ENCODE results near the gene OR9Q1. TPM values are rescaled to one million over a fixed set of nuclear protein-coding genes. Genes with fewer than 3 reads are reported as not detected.

Gene OR9Q1
- total RNA-seq, 1 experiment from 2014 or later: not detected

DNA sequence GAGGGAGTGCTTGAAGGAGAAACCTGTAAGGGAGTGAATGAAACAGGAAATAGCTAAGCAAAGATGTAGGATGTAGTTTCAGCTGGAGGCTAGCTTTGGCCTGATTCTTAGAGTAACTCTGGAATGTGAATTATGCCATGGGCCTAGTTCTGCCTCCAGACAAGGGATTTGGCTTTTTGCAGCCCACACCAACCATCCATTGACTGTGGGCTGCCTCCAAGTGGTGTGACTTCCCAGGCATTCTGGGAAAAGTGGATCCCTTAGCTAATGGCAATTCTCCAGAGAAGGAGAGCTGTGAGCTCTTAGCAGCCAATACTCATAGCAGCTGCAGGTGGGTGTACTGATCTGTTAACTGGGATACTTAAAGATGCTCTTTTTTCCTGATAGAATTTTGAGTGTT lies 103.7 kb downstream of the OR9Q1 start:
- Histone ChIP-seq H3K4me1 (replicated peaks) (no peaks in the 10 kb centered on the region), H3K4me3 (no peak overlapping the region), H3K36me3 (no peaks in the 10 kb centered on the region), H3K27me3 (replicated peaks) (no peaks in the 10 kb centered on the region; the same call in 1 of the 2 replicates), H3K27ac (no peak overlapping the region), H3K9me3 (replicated peaks) (no peaks in the 10 kb centered on the region)
- DNase-seq (ENCODE audit: low read depth in 1 of 2, low spot score in 2 of 2): no peak

GRCh38 chr11:58133309-58134076 lies 109.8 kb downstream of the OR9Q1 start:
- no peaks in the 10 kb centered on the region for H3K9me3 ChIP-seq (replicated peaks)
- DNase-seq (ENCODE audit: low read depth in 1 of 2, low spot score in 2 of 2): no peak
- H3K36me3 ChIP-seq: no peaks in the 10 kb centered on the region
- no peak overlapping the region for H3K4me3 ChIP-seq
- H3K4me1 ChIP-seq (replicated peaks): no peaks in the 10 kb centered on the region
- H3K27ac ChIP-seq: no peak overlapping the region
- no peaks in the 10 kb centered on the region for H3K27me3 ChIP-seq (replicated peaks)

DNA sequence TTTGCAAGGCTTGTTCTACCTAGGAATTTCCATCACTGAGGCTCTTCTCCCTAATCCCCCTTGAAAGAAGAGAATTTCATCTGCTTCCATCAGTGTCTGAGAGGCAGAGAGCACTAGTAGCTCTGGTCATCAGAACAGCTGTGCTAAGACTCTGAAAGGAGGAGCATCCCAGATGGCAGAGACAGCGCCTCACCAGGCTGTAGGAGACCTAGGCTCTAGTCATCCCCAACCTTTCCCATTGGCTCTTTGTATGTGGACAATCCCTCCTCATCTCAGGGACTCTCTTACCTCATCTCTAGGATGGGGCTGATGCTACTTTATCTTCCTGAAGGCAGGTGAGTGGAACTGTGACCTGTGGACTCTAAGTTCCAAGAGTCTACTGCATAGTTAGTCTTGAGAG lies 110.5 kb downstream of the OR9Q1 start:
- no peaks in the 10 kb centered on the region for H3K27me3 ChIP-seq (replicated peaks)
- H3K36me3 ChIP-seq: no peaks in the 10 kb centered on the region
- DNase-seq (ENCODE audit: low read depth in 1 of 2, low spot score in 2 of 2): no peak
- H3K4me3 ChIP-seq: no peak overlapping the region
- H3K9me3 ChIP-seq (replicated peaks): no peaks in the 10 kb centered on the region
- H3K4me1 ChIP-seq (replicated peaks): no peaks in the 10 kb centered on the region
- no peak overlapping the region for H3K27ac ChIP-seq

DNA sequence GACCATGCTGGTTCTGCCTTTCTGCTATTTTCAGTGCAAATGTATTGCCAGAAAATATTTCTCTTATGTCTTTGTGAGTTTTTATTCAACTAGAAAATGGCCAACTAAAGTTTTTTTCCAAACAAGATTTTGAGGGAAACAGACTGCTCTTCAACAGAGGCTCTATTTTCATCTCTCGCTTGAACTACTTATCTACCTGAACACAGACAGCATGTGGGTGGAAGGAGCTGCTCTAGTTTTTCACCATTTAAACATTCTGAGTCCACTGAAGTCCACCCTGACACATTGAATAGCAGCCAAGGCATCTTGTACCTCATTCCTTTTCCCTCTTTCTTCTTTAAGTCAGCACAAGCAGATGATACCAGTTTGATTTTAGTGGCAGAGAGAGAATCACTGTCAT lies 111.5 kb downstream of the OR9Q1 start:
- H3K27me3 ChIP-seq (replicated peaks): no peaks in the 10 kb centered on the region
- DNase-seq (ENCODE audit: low read depth in 1 of 2, low spot score in 2 of 2): no peak
- H3K4me1 ChIP-seq (replicated peaks): no peaks in the 10 kb centered on the region
- H3K4me3 ChIP-seq: no peak overlapping the region
- H3K36me3 ChIP-seq: no peaks in the 10 kb centered on the region
- no peaks in the 10 kb centered on the region for H3K9me3 ChIP-seq (replicated peaks)
- no peak overlapping the region for H3K27ac ChIP-seq

DNA sequence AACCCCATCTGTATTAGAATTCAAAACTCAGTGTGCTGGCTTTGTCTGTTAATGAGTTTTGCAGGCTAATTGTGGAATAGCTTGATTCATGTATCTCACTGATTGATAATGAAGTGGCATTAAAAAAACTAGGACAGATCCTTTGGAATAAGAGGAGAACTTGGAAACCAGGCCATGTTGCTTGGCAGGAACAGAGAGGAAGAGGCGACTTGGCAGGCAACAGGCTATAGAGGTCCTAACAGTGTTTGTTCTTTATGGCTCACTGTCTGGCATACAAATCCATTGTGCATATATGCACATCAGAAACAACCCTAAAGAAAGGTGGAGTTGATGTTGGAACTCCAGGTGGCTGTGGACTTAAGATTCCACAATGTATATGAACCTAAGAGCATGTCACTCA lies 119.1 kb downstream of the OR9Q1 start:
- Histone ChIP-seq H3K36me3 (no peaks in the 10 kb centered on the region), H3K27me3 (replicated peaks) (no peaks in the 10 kb centered on the region), H3K4me1 (replicated peaks) (no peaks in the 10 kb centered on the region), H3K4me3 (no peak overlapping the region), H3K9me3 (replicated peaks) (no peaks in the 10 kb centered on the region), H3K27ac (no peak overlapping the region)
- no peak for DNase-seq (ENCODE audit: low read depth in 1 of 2, low spot score in 2 of 2)

DNA sequence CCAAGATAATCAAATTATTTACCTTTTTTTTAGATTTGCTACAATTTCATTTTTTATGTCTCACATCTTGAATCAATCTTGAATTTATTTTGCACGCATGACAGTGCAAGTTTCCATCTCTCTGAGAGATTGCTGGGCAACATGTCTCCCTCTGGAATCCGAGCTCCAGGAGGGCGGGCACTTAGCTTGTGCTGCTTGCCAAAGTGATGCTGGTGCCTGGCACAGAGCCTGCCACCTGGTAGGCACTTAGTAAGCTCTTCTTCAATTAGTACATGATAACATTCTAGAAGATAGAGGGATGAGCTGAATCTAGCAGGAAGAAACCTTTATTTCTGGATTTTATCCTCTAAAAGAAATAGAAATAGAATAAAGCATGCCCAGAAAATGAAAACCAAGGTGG lies 129.1 kb downstream of the OR9Q1 start:
- Histone ChIP-seq H3K4me1 (replicated peaks) (no peaks in the 10 kb centered on the region), H3K9me3 (replicated peaks) (no peaks in the 10 kb centered on the region), H3K36me3 (no peaks in the 10 kb centered on the region), H3K27me3 (replicated peaks) (0 out of 2 replicates have a peak, but pooled peaks cover 3% of the 10 kb centered on the region), H3K27ac (no peak overlapping the region), H3K4me3 (no peak overlapping the region)
- no peak for DNase-seq (ENCODE audit: low read depth in 1 of 2, low spot score in 2 of 2)

DNA sequence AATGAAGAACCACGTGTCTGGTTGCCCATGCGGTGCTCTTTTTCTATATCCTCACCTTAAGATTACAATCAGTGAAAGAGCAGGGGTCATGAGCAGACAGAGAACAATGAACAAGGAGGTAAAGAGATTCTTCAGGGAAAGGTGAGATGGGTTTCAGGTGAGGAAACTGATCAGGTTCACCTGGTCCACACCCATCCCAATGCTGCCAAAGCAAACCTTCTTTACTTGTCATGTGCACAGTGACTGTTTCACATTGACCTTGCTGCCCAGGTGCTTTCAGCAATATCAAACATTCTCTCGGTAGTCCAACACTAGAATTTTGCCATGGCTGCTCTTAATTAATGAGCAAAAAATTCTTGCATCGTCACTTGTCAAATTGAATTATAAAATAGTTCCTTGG lies 140.7 kb downstream of the OR9Q1 start:
- Histone ChIP-seq H3K27ac (no peak overlapping the region), H3K9me3 (replicated peaks) (no peaks in the 10 kb centered on the region), H3K36me3 (no peaks in the 10 kb centered on the region), H3K4me3 (no peak overlapping the region), H3K27me3 (replicated peaks) (no peaks in the 10 kb centered on the region; the same call in 1 of the 2 replicates), H3K4me1 (replicated peaks) (no peaks in the 10 kb centered on the region)
- DNase-seq (ENCODE audit: low read depth in 1 of 2, low spot score in 2 of 2): no peak

DNA sequence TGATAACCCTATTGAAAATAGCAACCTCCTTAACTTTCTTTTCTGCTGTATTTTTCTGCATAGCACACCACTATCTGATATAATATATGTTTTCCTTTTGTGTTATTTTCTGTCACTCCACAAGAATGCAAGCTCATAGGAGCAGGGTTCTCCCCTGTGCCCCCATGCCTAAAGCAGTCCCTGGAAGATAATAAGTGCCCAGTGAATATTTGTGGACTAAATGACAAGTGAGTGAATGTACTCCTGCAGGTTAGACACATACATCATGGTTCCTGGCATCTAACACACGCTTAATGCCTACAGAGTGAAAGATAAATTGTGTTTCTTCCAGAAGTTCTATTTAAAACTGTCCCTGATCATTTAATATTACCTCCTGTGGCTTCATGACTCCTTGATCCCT lies 141.3 kb downstream of the OR9Q1 start:
- no peak for DNase-seq (ENCODE audit: low read depth in 1 of 2, low spot score in 2 of 2)
- H3K27me3 ChIP-seq (replicated peaks): no peaks in the 10 kb centered on the region; the same call in 1 of the 2 replicates
- H3K27ac ChIP-seq: no peak overlapping the region
- no peaks in the 10 kb centered on the region for H3K4me1 ChIP-seq (replicated peaks)
- H3K36me3 ChIP-seq: no peaks in the 10 kb centered on the region
- H3K4me3 ChIP-seq: no peak overlapping the region
- H3K9me3 ChIP-seq (replicated peaks): no peaks in the 10 kb centered on the region

GRCh38 chr11:58165504-58166106 lies 141.9 kb downstream of the OR9Q1 start:
- Histone ChIP-seq H3K27ac (no peak overlapping the region), H3K4me3 (no peak overlapping the region), H3K36me3 (no peaks in the 10 kb centered on the region), H3K9me3 (replicated peaks) (no peaks in the 10 kb centered on the region), H3K4me1 (replicated peaks) (no peaks in the 10 kb centered on the region), H3K27me3 (replicated peaks) (no peaks in the 10 kb centered on the region; the same call in 1 of the 2 replicates)
- DNase-seq (ENCODE audit: low read depth in 1 of 2, low spot score in 2 of 2): no peak

DNA sequence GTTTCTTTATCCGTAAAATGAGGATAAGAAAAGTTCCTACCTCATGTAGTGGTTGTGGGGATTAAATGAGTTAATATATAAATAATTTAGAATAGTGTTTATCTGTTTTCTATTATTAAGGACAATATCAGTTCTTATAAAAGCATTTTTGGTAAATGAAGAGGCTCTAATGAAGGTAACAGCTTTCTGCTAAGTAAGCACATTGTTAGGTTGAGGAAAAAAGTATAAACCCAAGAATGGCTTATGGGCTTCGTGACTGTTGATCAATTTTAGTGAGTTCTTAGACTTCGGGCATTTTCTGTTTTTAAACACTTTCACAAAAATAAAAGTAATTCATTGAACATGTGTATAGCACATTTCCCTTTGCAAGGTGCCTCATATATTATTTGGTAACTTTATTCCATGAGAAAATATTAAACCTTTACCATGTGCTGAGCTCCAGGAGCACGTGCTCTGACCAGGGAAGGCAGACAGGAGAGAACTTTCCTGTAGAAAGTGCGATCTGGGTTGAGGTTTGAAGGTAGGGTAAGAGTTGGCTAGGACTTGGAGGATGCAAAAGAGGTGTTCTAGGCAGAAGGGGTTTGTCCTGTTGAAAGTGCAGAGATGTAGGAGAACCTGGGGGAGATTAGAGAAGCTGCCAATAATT lies 153.9 kb downstream of the OR9Q1 start:
- no peaks in the 10 kb centered on the region for H3K4me1 ChIP-seq (replicated peaks)
- no peak for DNase-seq (ENCODE audit: low read depth in 1 of 2, low spot score in 2 of 2)
- H3K27ac ChIP-seq: no peak overlapping the region
- no peak overlapping the region for H3K4me3 ChIP-seq
- H3K36me3 ChIP-seq: no peaks in the 10 kb centered on the region
- 0 out of 2 replicates have a peak, but pooled peaks cover 6% of the 10 kb centered on the region for H3K27me3 ChIP-seq (replicated peaks)
- H3K9me3 ChIP-seq (replicated peaks): no peaks in the 10 kb centered on the region

DNA sequence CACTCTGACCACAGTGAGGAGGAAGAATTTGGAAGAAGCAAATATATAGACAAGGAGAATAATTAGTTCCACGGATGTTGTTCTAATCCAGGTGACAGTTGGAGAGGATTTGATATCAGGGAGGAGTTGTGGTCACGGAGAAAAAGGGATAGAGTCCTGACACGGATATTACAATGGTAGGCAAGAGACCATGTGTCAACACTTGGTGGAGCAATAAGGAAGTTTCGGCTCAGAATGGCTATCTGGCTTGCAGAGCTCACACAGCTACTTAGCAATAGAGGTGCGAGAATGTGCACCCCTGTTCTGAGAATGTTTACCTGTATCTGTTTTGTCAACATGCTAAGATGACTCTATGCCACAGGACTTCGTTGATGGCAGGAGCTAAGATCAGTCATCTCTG lies 154.8 kb downstream of the OR9Q1 start:
- no peak for DNase-seq (ENCODE audit: low read depth in 1 of 2, low spot score in 2 of 2)

DNA sequence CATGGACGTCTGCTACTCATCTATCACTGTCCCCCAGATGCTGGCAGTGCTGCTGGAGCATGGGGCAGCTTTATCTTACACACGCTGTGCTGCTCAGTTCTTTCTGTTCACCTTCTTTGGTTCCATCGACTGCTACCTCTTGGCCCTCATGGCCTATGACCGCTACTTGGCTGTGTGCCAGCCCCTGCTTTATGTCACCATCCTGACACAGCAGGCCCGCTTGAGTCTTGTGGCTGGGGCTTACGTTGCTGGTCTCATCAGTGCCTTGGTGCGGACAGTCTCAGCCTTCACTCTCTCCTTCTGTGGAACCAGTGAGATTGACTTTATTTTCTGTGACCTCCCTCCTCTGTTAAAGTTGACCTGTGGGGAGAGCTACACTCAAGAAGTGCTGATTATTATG lies 156.0 kb downstream of the OR9Q1 start:
- no peak for DNase-seq (ENCODE audit: low read depth in 1 of 2, low spot score in 2 of 2)
- H3K4me3 ChIP-seq: no peak overlapping the region
- H3K4me1 ChIP-seq (replicated peaks): no peaks in the 10 kb centered on the region
- H3K36me3 ChIP-seq: no peaks in the 10 kb centered on the region
- H3K27me3 ChIP-seq (replicated peaks): 0 out of 2 replicates have a peak, but pooled peaks cover 6% of the 10 kb centered on the region
- no peaks in the 10 kb centered on the region for H3K9me3 ChIP-seq (replicated peaks)
- no peak overlapping the region for H3K27ac ChIP-seq

More for the DNA sequence above, 154.8 kb downstream of the OR9Q1 start:
- Histone ChIP-seq H3K27me3 (replicated peaks) (0 out of 2 replicates have a peak, but pooled peaks cover 6% of the 10 kb centered on the region), H3K27ac (no peak overlapping the region), H3K9me3 (replicated peaks) (no peaks in the 10 kb centered on the region), H3K36me3 (no peaks in the 10 kb centered on the region), H3K4me3 (no peak overlapping the region), H3K4me1 (replicated peaks) (no peaks in the 10 kb centered on the region)

DNA sequence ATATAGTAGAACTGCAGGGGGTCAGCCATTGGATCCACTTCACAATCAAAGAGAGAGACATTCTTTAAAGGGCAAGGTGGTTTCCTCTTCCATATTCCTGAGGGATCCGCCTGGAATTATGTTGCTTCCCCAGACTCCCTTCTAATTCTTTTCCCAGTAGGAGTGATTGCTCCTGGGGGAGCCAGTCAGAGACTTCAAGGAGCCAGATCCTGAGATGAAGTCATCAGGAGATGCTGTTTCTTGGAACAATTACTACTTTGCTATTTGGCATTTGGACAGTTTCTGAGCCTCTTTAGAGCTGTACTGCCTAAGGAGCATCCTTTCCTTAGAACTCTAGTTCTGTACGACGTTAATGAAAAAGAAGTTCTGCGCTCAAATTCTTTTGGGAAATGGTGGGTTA lies 163.3 kb downstream of the OR9Q1 start:
- Histone ChIP-seq H3K27me3 (replicated peaks) (no peaks in the 10 kb centered on the region), H3K9me3 (replicated peaks) (no peaks in the 10 kb centered on the region), H3K36me3 (no peaks in the 10 kb centered on the region), H3K27ac (no peak overlapping the region), H3K4me3 (no peak overlapping the region), H3K4me1 (replicated peaks) (no peaks in the 10 kb centered on the region)
- DNase-seq (ENCODE audit: low read depth in 1 of 2, low spot score in 2 of 2): no peak

GRCh38 chr11:58188770-58189169 lies 165.1 kb downstream of the OR9Q1 start, which contains the start of gene OR9Q2:
TSS of gene OR9Q2 (plus strand) at chr11:58189070. CDS start at chr11:58190491, 1,421 bp downstream.
- Histone ChIP-seq H3K4me1 (replicated peaks) (no peaks in the 10 kb centered on the region), H3K27me3 (replicated peaks) (no peaks in the 10 kb centered on the region), H3K4me3 (no peak within 1 kb of the TSS), H3K9me3 (replicated peaks) (no peaks in the 10 kb centered on the region), H3K27ac (no peak within 1 kb of the TSS), H3K36me3 (no peaks in the 10 kb centered on the region)
- no peak for DNase-seq (ENCODE audit: low read depth in 1 of 2, low spot score in 2 of 2)

Data from SJSA1 (cell line).